HG03066 (cell line): ENCODE data around the gene SCD5.

Source experiments
- ATAC-seq: cut with Tn5 transposase; IDR thresholded peaks from one replicate; pipeline ENCODE4 v1.9.1; 2021; ENCODE audit warnings: low read depth; ENCODE audit not compliant: unreplicated experiment

The SCD5 gene

DNA sequence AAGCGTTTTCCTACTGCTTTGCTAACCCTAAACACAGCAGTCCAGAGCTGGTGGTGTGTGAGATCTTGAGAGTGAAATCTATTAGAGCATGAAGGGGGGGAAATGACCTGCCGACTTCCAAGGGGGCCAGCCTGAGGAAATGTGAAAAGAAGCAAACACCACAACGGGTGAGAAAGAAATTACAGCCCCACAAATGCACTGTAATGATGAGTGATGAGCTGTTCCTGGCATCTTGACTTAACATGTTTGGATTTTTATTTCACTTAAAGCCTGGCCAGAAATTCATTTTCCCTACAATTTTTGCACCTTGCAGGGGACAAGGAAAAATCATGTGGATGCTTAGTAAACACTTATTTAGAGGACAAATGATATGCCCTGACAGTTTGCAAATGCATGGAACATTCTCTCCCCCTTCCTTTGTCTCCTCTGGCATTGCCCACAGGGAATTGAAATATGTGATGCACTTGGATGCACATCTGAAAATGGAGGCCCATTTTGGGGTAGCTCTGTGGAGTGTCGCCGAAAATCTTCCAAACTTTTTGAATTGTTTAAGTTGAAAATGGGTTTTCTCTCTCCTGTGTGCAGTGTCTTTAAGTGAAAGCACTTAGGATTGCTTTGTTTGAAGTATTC is 152.5 kb downstream of the SCD5 start:
- ATAC-seq, result no peak

- ATAC-seq, result no peak
Observed at GRCh38 chr4:82644734-82645126, 153.9 kb downstream of the SCD5 start.

- ATAC-seq, result no peak
Observed at GRCh38 chr4:82643994-82644733, 154.4 kb downstream of the SCD5 start.

GRCh38 chr4:82642331-82642730 is 156.3 kb downstream of the SCD5 start:
- ATAC-seq, result no peak

DNA sequence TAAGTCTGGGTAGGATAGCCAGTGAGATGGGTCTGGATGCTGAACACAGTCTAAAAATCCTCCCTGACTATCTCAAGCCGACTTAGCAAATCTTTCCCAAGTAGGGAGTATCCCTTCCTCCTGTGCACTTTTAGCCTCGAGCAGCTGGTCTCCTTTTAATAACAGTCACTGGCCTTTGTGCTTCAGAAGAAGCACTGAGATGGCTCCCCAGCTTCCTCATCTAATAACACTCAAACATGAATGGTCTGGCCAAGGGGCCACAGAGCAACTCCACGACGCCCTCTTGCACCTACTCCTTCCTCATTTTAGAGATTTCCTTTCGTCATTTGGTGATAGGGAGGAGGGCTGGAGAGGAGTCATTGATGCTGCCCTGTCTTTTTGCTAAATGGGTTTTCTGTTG is 158.1 kb downstream of the SCD5 start:
- ATAC-seq, result no peak

DNA sequence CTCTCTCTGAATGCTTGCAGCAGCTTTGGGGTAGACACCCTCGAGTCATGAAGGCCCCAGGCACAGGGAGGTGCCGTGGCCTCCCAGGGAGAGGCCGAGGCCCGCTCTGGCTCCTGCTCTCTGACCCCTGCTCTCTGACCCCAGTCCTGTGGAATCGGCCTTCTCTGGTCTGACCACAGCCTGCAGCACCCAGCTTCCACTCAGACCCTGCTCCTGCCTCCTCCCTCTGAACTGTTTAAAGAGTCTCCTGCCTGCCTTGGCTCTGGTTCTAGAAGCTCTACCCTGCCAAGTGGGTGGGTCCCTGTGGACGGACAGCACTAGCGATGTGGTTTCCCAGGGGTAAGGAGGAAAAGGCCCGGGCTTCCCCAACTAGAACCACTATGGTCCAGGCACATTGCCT is 158.6 kb downstream of the SCD5 start:
- ATAC-seq, result no peak

GRCh38 chr4:82638479-82638878 is 160.1 kb downstream of the SCD5 start:
- ATAC-seq, result no peak

DNA sequence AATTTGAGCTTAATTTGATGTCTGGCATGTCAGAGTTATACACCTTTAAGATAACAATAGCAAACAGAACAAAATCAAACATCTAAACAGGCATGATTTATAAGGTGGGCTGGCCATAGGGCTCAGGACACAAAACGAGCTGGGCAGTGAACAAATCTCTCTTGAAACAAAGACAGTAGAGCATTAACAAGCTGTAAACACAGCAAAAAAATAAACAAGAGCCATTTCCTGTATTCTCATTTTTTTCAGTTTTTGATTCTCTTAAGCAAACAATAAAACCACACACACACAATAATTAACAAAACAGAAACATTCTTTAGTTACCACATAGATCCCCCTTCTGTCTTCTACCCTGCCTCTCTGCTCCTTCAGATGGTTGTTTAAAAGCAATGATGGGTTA is 168.5 kb downstream of the SCD5 start:
- no peak for ATAC-seq

GRCh38 chr4:82629238-82630000 is 169.2 kb downstream of the SCD5 start:
- ATAC-seq, result no peak

- no peak for ATAC-seq
Observed at GRCh38 chr4:82626251-82626868, 172.2 kb downstream of the SCD5 start.

DNA sequence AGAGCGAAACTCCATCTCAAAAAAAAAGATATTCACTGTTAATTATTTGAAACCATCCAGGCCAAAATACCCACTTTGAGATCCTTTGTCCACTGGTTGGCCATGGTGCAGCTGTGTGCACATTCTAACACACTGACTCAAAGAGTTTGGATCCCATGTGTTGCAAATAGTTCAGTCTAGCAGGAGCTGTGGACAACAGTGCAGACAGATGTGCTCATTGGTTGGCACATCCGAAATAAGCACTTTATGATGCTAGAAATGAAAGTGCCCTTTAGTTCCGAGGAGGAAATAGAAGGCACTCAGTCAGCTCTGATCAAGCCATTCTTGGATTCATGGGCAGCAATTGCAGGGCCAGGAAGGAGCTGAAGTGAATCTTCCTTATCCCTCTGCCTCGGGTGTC is 173.8 kb downstream of the SCD5 start:
- no peak for ATAC-seq

GRCh38 chr4:82623121-82623683 is 175.4 kb downstream of the SCD5 start:
- ATAC-seq, result no peak

- ATAC-seq, result no peak
Observed at GRCh38 chr4:82621251-82621650, 177.3 kb downstream of the SCD5 start.

DNA sequence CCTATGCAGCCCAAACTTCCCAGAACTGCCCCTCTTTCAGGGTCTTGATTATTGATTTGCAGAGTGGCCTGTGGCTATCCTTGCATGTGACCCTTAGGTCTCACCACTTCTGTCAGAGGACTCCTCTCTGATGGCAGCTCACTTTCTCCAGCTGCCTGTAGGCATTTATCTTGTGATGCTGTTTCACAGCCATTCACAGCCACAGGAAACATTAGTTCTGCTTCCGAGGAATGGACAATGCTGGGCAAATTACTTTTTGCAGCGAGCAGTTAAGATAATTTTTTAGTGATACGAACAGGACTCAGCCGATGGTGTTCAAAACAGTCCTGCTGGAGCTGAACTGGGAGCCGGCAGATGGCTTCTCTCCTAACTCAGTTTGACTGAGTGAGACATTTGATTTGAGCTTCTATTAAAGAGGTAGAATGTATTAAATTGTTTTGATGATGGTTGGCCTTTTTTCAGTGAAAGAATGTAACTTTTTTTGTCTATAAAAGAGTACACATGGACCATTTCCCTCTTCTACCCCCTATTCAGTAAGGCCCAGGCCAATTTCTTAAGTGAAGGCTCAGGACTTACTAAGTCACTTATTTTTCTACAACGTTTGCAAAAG is 178.4 kb downstream of the SCD5 start:
- ATAC-seq, result no peak

DNA sequence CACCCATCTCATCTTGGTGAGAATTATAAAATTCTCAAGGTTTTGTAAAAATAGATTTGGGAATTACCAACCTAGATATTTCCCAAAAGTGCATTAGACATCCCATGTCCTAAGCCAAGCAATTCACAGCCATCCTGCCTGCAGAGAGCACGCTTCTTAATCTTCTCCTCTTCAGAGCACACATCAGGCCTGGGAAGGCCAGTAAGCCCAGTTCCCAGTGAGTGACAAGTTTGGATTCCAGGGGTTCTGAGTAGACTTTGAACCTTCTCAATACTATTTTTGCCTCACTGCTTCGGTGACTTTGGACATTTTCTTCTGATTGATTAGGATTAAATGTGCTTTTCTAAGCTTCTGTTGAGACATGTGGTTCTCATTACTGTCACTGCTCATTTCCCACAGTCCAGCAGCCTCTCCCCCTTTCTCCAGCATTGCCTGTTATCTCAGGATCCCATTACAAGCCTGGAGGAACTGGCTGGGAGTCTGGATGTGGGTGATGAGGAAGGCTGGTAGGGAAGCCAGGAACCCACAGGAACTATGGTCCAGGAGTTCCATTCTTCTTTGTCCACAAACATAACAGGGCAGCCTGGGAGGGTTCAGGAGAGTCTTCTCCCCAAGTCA is 180.4 kb downstream of the SCD5 start:
- ATAC-seq, result no peak

GRCh38 chr4:82614838-82615449 is 183.7 kb downstream of the SCD5 start:
- no peak for ATAC-seq

DNA sequence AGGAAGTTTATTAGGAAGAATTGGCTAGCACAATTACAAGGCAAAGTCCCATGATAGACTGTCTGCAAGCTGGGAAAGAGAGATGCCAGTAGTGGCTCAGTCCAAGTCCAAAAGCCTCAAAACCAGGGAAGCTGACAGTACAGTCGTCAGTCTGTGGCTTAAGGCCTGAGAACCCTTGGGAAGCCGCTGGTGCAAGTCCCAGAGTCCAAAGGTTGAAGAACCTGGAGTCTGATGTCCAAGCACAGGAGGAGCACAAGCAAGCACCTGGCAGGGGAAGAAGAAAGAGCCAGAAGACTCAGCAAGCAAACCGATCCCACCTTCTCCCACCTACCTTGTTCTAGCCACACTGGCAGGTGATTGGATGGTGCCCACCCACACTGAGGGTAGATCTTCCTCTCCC is 185.5 kb downstream of the SCD5 start:
- no peak for ATAC-seq

DNA sequence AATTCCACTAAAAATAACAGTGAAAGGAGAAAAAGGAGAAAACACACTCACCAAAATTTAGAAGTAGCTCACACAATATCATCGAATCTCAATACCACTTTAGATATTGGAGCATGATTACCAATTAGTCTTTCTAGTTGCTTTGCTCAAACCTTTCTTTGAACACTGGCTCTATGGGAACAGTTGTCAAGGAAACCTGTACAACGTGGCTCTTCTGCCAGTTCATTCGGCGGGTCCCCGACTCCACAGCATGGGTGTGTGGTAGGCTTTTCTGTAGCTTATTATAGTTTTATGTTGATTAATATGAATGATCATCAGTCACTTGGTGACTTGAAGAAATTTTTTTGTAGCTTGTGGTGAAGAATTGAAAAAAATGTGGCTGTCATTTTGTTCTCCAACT is 186.6 kb downstream of the SCD5 start:
- no peak for ATAC-seq

GRCh38 chr4:82611527-82611926 is 187.1 kb downstream of the SCD5 start:
- no peak for ATAC-seq

DNA sequence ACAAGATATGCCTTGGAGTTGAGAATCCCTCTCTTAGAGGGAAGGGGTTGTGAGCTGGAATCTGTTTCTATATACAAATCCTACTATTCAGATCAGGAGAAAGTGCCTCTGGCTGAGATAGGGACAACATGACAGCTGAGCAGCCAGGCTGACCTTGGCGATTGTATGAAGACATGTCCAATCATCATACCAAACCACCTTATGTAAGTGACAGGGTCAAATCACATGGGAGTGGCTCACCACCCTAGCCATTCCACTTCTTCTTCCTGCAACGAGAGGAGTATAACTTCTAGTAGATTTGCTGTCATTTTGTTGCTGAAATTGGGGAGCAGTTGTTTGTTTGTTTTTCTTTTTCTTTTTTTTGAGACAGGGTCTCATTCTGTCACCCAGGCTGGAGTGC is 188.6 kb downstream of the SCD5 start:
- no peak for ATAC-seq
